Measurements from ENCODE around the gene NDUFS4.
A peak's percentile ranks its signal among the peaks of the same experiment; 100 is the strongest.

NDUFS4 gene

GRCh38 chr5:53582225-53582624 lies 21.8 kb downstream of the NDUFS4 start:
- no peak for TF ChIP-seq CTCF (IDR thresholded peaks at IDR 0.05; ENCODE audit: insufficient read depth, low read depth, low read length, missing control alignments)
- DNase-seq (ENCODE audit: low read depth), result no peak
- H3K4me3 ChIP-seq (ENCODE audit: low read length), result no peak overlapping the region

DNA sequence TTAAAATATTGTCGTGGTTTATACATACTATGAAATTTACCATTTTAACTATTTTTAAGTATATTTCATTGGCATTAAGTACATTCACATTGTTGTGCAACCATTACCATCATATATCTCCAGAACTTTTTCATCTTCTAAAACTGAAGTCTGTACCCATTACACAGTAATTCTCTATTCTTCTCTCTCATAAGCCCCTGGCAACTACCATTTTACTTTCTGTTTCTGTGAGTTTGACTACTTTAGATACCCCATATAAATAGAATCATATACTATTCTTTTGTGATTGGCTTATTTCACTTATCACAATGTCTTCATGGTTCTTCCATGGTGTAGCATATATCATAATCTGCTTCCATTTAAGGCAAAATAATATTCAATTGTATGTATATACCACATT lies 30.3 kb downstream of the NDUFS4 start:
- no peak overlapping the region for H3K4me3 ChIP-seq (ENCODE audit: low read length)
- no peak for TF ChIP-seq CTCF (IDR thresholded peaks at IDR 0.05; ENCODE audit: insufficient read depth, low read depth, low read length, missing control alignments)
- DNase-seq (ENCODE audit: low read depth), result no peak

DNA sequence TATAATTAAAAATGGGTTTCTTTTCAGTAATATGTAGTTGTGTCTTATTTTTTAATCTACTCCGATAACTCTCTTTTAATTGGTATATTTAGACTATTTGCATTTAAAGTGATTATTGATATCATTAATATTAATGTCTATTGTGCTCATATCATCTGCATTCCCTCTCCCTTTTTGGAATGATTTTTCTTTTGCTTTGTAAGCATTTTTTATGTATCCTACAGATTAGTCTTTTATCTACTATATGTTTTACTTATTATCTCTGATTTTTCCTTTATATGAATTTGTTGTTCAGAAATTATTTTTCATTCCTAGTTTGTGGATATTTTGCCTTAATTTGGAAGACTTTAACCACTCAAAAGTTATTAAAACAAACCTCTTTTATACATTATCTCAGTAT lies 34.0 kb downstream of the NDUFS4 start:
- no peak for TF ChIP-seq CTCF (IDR thresholded peaks at IDR 0.05; ENCODE audit: insufficient read depth, low read depth, low read length, missing control alignments)
- no peak for DNase-seq (ENCODE audit: low read depth)
- H3K4me3 ChIP-seq (ENCODE audit: low read length), result no peak overlapping the region

GRCh38 chr5:53597894-53598293 lies 37.5 kb downstream of the NDUFS4 start:
- H3K4me3 ChIP-seq (ENCODE audit: low read length), result no peak overlapping the region
- no peak for TF ChIP-seq CTCF (IDR thresholded peaks at IDR 0.05; ENCODE audit: insufficient read depth, low read depth, low read length, missing control alignments)
- no peak for DNase-seq (ENCODE audit: low read depth)

DNA sequence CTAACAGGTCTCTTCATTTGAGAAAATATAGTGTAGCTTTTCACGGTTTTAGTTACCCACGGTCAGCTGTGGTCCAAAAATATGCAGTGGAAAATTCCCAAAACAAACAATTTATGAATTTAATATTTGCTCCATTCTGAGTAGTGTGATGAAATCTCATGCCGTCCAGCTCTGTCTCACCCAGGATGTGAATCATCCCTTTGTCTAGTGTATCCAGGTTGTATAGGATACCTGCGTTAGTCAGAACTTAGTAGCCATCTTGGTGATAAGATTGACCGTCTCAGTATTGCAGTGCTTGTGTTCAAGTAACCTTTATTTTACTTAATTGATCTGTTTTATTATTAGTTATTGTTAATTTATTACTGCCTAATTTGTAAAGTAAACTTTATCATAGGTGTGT lies 41.1 kb downstream of the NDUFS4 start:
- peak overlapping the region; percentile 21 for H3K4me3 ChIP-seq (ENCODE audit: low read length)
- DNase-seq (ENCODE audit: low read depth), result peak; percentile 94

GRCh38 chr5:53603009-53603687 lies 42.7 kb downstream of the NDUFS4 start:
- peak; percentile 48 for DNase-seq (ENCODE audit: low read depth)
- no peak overlapping the region for H3K4me3 ChIP-seq (ENCODE audit: low read length)
- TF ChIP-seq CTCF (IDR thresholded peaks at IDR 0.05; ENCODE audit: insufficient read depth, low read depth, low read length, missing control alignments), result no peak

More for the DNA sequence above, 41.1 kb downstream of the NDUFS4 start:
- TF ChIP-seq CTCF (IDR thresholded peaks at IDR 0.05; ENCODE audit: insufficient read depth, low read depth, low read length, missing control alignments), result no peak

- no peak for DNase-seq (ENCODE audit: low read depth)
- no peak overlapping the region for H3K4me3 ChIP-seq (ENCODE audit: low read length)
- TF ChIP-seq CTCF (IDR thresholded peaks at IDR 0.05; ENCODE audit: insufficient read depth, low read depth, low read length, missing control alignments), result no peak
Measured at GRCh38 chr5:53604309-53604708, 43.9 kb downstream of the NDUFS4 start.

Data from epithelial cell of esophagus (primary cell).